ENCODE measurements around the gene ZNF571.

The ZNF571 gene

DNA sequence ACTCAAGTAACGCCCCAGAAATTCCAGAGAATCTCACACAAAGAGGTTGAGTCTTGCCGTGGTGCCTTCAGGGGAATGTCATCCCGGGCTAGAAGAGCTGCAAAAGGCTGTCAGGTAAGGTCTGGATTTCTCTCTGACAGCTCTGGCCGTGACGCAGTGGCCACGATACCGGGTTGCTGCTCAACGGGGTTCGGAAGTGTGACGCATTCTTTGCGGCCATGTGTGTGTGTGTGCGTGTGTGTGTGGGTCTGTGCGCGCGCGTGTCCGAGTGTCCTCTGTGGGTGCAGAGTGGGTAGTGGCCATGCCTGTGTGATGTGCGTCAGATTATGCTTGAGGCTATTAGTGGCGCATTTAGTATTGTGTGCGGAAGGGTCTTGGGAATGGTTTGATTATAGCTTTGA lies 390 bp upstream of the ZNF571 start:
- TF ChIP-seq RARB (CRISPR knock-in tag; IDR thresholded peaks at IDR 0.05) (no peak), GLIS3 (CRISPR knock-in tag; IDR thresholded peaks at IDR 0.05) (no peak), ISL1 (CRISPR knock-in tag; IDR thresholded peaks at IDR 0.05) (no peak), OSR1 (CRISPR knock-in tag; IDR thresholded peaks at IDR 0.05) (no peak), ARNTL (CRISPR knock-in tag; IDR thresholded peaks at IDR 0.05; ENCODE audit: borderline replicate concordance, low read depth) (no peak), BACH2 (CRISPR knock-in tag; IDR thresholded peaks at IDR 0.05; ENCODE audit: borderline replicate concordance) (no peak), ZNF70 (CRISPR knock-in tag; IDR thresholded peaks at IDR 0.05) (no peak)
- peak; percentile 71 for ATAC-seq

DNA sequence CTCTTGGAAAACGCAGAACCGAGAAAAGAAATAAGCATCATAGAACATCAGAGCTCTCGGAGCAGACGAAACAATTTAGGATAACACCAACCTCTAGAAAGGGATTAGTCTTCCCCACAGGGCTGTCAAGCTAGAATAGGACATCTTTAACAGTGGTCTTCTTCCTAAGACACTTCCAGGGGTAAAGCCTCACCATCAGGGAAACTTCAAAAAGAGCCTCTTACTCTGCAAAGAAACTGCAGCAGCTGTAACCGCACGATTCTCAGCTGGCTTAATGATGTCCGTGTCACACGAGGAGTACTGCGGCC lies 642 bp downstream of the ZNF571 start:
- TF ChIP-seq ZFP3 (CRISPR knock-in tag; IDR thresholded peaks at IDR 0.05) (no peak), ZC3H10 (CRISPR knock-in tag; IDR thresholded peaks at IDR 0.05) (no peak), ZNF565 (CRISPR knock-in tag; conservative IDR thresholded peaks at IDR 0.05; ENCODE audit: low read depth) (no peak), ZNF70 (CRISPR knock-in tag; IDR thresholded peaks at IDR 0.05) (no peak)
- no peak for ATAC-seq

DNA sequence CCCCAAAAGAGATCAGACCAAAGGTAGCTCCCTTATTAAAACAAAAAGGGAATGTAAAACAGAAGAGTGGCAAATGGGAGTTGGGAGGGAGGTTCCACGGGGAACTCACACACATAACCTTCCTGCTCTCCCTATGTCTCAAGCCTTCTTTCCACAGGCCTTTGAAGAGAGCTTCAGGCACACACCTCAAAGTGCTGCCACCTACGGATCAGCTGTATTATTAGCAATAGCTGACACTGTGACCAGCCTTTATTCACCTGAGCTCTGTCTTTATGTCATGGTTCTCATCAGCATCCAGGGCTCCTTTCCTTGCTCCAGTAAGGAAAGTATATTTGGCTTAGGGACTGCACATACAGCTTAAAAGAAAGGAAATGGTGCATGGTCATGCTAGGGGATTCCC lies 11.3 kb downstream of the ZNF571 start:
- no peak for TF ChIP-seq ZFP3 (CRISPR knock-in tag; IDR thresholded peaks at IDR 0.05)
- TF ChIP-seq CSDC2 (CRISPR knock-in tag; IDR thresholded peaks at IDR 0.05) = no peak
- TF ChIP-seq RARB (CRISPR knock-in tag; IDR thresholded peaks at IDR 0.05) = no peak
- TF ChIP-seq, protein P1, sequence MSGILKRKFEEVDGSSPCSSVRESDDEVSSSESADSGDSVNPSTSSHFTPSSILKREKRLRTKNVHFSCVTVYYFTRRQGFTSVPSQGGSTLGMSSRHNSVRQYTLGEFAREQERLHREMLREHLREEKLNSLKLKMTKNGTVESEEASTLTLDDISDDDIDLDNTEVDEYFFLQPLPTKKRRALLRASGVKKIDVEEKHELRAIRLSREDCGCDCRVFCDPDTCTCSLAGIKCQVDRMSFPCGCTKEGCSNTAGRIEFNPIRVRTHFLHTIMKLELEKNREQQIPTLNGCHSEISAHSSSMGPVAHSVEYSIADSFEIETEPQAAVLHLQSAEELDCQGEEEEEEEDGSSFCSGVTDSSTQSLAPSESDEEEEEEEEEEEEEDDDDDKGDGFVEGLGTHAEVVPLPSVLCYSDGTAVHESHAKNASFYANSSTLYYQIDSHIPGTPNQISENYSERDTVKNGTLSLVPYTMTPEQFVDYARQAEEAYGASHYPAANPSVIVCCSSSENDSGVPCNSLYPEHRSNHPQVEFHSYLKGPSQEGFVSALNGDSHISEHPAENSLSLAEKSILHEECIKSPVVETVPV (CRISPR knock-in tag; IDR thresholded peaks at IDR 0.05) = no peak
- TF ChIP-seq BACH2 (CRISPR knock-in tag; IDR thresholded peaks at IDR 0.05; ENCODE audit: borderline replicate concordance) = no peak
- TF ChIP-seq, protein P2, sequence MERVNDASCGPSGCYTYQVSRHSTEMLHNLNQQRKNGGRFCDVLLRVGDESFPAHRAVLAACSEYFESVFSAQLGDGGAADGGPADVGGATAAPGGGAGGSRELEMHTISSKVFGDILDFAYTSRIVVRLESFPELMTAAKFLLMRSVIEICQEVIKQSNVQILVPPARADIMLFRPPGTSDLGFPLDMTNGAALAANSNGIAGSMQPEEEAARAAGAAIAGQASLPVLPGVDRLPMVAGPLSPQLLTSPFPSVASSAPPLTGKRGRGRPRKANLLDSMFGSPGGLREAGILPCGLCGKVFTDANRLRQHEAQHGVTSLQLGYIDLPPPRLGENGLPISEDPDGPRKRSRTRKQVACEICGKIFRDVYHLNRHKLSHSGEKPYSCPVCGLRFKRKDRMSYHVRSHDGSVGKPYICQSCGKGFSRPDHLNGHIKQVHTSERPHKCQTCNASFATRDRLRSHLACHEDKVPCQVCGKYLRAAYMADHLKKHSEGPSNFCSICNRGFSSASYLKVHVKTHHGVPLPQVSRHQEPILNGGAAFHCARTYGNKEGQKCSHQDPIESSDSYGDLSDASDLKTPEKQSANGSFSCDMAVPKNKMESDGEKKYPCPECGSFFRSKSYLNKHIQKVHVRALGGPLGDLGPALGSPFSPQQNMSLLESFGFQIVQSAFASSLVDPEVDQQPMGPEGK (CRISPR knock-in tag; IDR thresholded peaks at IDR 0.05; ENCODE audit: borderline replicate concordance) = no peak
- no peak for TF ChIP-seq ZNF565 (CRISPR knock-in tag; conservative IDR thresholded peaks at IDR 0.05; ENCODE audit: low read depth)
- TF ChIP-seq ZNF70 (CRISPR knock-in tag; IDR thresholded peaks at IDR 0.05) = no peak
- no peak for TF ChIP-seq ARNTL (CRISPR knock-in tag; IDR thresholded peaks at IDR 0.05; ENCODE audit: borderline replicate concordance, low read depth)
- TF ChIP-seq ESRRG (CRISPR knock-in tag; IDR thresholded peaks at IDR 0.05) = no peak
- TF ChIP-seq ZFP30 (CRISPR knock-in tag; IDR thresholded peaks at IDR 0.05) = no peak
- no peak for TF ChIP-seq ZNF8 (CRISPR knock-in tag; IDR thresholded peaks at IDR 0.05)
- no peak for TF ChIP-seq PPARA (CRISPR knock-in tag; IDR thresholded peaks at IDR 0.05; ENCODE audit: borderline replicate concordance)
- no peak for TF ChIP-seq OSR1 (CRISPR knock-in tag; IDR thresholded peaks at IDR 0.05)
- ATAC-seq = no peak

DNA sequence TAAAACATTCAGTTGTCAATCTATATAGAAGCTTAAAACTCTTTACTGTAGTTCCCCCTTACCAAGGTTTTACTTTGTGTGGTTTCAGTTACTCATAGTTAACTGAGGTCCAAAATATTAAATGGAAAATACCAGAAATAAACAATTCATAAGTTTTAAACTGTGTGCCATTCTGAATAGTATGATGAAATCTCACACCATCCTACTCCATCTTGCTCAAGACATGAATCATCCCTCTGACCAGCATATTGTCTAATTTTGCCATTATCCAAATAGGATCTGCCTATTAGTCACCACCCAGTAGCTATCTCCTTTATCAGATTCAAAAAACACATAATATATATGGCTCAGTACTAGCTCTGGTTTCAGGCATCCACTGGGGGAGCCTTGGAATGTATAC lies 22.4 kb downstream of the ZNF571 start:
- TF ChIP-seq ZC3H10 (CRISPR knock-in tag; IDR thresholded peaks at IDR 0.05) (no peak), TCF4 (CRISPR knock-in tag; IDR thresholded peaks at IDR 0.05; ENCODE audit: borderline replicate concordance) (no peak), ZNF565 (CRISPR knock-in tag; conservative IDR thresholded peaks at IDR 0.05; ENCODE audit: low read depth) (no peak), ZFP30 (CRISPR knock-in tag; IDR thresholded peaks at IDR 0.05) (no peak)
- TF ChIP-seq, protein P3, sequence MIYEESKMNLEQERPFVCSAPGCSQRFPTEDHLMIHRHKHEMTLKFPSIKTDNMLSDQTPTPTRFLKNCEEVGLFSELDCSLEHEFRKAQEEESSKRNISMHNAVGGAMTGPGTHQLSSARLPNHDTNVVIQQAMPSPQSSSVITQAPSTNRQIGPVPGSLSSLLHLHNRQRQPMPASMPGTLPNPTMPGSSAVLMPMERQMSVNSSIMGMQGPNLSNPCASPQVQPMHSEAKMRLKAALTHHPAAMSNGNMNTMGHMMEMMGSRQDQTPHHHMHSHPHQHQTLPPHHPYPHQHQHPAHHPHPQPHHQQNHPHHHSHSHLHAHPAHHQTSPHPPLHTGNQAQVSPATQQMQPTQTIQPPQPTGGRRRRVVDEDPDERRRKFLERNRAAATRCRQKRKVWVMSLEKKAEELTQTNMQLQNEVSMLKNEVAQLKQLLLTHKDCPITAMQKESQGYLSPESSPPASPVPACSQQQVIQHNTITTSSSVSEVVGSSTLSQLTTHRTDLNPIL (CRISPR knock-in tag; IDR thresholded peaks at IDR 0.05; ENCODE audit: low read depth) = no peak
- TF ChIP-seq, protein P1 (CRISPR knock-in tag; IDR thresholded peaks at IDR 0.05) = no peak
- ATAC-seq = no peak

DNA sequence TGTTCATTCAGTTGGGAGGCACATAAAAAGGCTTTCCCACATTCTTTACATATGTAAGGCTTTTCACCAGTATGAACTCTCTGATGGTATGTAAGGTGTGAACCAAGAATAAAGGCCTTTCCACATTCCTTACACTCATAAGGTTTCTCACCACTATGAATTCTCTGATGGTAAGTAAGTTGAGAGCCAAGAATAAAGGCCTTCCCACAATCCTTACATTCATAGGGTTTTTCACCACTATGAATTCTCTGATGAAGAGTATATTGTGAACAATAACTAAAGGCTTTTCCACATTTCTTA lies 29.3 kb downstream of the ZNF571 start:
- ATAC-seq = no peak
- TF ChIP-seq TCF4 (CRISPR knock-in tag; IDR thresholded peaks at IDR 0.05; ENCODE audit: borderline replicate concordance) = no peak
- TF ChIP-seq, protein P4, sequence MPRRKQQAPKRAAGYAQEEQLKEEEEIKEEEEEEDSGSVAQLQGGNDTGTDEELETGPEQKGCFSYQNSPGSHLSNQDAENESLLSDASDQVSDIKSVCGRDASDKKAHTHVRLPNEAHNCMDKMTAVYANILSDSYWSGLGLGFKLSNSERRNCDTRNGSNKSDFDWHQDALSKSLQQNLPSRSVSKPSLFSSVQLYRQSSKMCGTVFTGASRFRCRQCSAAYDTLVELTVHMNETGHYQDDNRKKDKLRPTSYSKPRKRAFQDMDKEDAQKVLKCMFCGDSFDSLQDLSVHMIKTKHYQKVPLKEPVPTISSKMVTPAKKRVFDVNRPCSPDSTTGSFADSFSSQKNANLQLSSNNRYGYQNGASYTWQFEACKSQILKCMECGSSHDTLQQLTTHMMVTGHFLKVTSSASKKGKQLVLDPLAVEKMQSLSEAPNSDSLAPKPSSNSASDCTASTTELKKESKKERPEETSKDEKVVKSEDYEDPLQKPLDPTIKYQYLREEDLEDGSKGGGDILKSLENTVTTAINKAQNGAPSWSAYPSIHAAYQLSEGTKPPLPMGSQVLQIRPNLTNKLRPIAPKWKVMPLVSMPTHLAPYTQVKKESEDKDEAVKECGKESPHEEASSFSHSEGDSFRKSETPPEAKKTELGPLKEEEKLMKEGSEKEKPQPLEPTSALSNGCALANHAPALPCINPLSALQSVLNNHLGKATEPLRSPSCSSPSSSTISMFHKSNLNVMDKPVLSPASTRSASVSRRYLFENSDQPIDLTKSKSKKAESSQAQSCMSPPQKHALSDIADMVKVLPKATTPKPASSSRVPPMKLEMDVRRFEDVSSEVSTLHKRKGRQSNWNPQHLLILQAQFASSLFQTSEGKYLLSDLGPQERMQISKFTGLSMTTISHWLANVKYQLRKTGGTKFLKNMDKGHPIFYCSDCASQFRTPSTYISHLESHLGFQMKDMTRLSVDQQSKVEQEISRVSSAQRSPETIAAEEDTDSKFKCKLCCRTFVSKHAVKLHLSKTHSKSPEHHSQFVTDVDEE (CRISPR knock-in tag; IDR thresholded peaks at IDR 0.05) = no peak
- TF ChIP-seq ZC3H10 (CRISPR knock-in tag; IDR thresholded peaks at IDR 0.05) = no peak
- TF ChIP-seq ZNF565 (CRISPR knock-in tag; conservative IDR thresholded peaks at IDR 0.05; ENCODE audit: low read depth) = no peak
- no peak for TF ChIP-seq OSR1 (CRISPR knock-in tag; IDR thresholded peaks at IDR 0.05)
